ENCODE results near the gene LHX4.

Gene LHX4

DNA sequence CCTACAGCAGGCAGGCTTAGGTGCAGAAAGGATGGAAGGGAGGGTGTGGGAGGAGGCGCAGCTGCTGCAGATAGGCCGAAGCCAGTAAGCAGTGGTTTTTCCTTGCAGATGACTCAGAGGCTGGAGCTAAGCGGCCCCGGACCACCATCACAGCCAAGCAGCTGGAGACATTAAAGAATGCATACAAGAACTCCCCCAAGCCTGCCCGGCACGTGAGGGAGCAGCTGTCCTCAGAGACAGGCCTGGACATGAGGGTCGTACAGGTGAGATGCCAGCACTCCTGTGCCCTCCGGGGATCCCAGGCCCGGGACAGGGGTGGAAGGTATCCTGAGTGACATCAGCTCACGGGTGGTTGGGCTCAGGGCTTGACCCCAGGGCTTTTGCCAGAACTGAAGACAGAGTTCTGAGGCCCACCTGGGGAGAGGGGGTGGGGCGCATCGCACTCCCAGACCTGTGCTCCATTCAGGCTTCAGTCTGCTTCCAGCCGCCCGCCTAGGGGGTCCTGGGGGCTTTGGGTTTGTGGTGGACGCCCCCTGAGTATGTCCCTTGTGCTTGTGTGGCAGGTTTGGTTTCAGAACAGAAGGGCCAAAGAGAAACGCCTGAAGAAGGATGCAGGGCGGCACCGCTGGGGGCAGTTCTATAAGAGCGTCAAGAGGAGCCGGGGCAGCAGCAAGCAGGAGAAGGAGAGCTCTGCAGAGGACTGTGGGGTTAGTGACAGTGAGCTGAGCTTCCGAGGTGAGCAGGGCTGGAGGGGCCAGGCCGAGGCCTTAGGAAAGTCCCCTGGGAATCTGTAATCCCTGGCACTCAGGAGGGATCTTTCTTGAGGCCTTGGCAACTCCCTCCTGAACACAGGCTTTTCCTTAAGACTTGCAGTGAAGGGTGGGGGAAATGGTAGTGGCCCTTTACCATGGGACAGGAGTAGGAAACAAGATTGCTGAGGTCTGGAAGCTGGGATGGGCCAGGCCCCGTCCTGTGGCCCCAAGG lies 41.5 kb downstream of the LHX4 start:
- no peak overlapping the region for H3K4me3 ChIP-seq (ENCODE audit: low read depth, low read length)
- TF ChIP-seq CTCF (IDR thresholded peaks at IDR 0.05; ENCODE audit: control insufficient read depth, extremely low read depth, insufficient read depth), result no peak
- DNase-seq (ENCODE audit: low read depth), result no peak

DNA sequence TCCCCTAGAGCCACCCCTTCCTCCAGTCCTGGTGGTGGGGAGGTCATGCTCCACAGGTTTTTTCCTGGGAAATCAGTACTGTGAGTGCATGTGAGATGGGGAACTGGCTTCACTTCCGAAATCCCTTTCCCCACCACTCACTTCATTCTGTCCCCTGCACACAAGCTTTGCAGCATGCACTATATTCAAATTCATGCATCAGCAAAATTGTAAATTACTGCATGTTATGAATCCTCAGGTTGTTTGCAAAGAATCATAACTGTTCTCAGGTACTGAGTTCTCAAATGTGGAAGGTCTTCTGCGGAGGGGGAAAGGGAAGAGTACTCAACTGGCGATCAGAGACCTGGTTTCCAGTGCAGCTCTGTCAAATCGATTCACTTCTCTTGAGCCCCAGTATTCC lies 42.3 kb downstream of the LHX4 start:
- H3K4me3 ChIP-seq (ENCODE audit: low read depth, low read length), result no peak overlapping the region
- TF ChIP-seq CTCF (IDR thresholded peaks at IDR 0.05; ENCODE audit: control insufficient read depth, extremely low read depth, insufficient read depth), result no peak
- DNase-seq (ENCODE audit: low read depth), result no peak

- H3K4me3 ChIP-seq (ENCODE audit: low read depth, low read length), result no peak overlapping the region
- DNase-seq (ENCODE audit: low read depth), result no peak
- TF ChIP-seq CTCF (IDR thresholded peaks at IDR 0.05; ENCODE audit: control insufficient read depth, extremely low read depth, insufficient read depth), result no peak
Observed at GRCh38 chr1:180273066-180273465, 43.0 kb downstream of the LHX4 start.

- TF ChIP-seq CTCF (IDR thresholded peaks at IDR 0.05; ENCODE audit: control insufficient read depth, extremely low read depth, insufficient read depth), result no peak
- DNase-seq (ENCODE audit: low read depth), result no peak
- H3K4me3 ChIP-seq (ENCODE audit: low read depth, low read length), result no peak overlapping the region
Observed at GRCh38 chr1:180274221-180274620, 44.2 kb downstream of the LHX4 start.

DNA sequence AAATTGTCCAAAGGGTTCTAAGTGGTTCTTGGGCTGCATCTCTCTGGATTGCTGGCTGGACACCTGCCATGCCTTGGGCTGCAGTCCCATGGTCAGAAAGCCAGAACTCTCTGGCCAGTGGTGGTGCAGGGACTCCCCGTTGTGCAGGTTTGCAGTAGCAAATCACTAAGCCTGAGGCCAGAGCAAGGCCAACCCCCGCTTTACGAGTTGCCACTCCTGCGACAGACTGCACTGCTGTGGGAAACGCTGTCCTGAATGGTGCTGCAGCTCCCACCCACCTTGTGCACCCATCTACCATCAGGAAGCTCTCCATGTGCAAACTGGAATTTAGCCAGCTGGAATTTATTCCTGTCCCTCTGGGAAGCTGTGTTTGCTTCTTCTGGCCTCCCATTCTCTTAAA lies 45.7 kb downstream of the LHX4 start:
- H3K4me3 ChIP-seq (ENCODE audit: low read depth, low read length), result no peak overlapping the region
- TF ChIP-seq CTCF (IDR thresholded peaks at IDR 0.05; ENCODE audit: control insufficient read depth, extremely low read depth, insufficient read depth), result no peak
- no peak for DNase-seq (ENCODE audit: low read depth)

DNA sequence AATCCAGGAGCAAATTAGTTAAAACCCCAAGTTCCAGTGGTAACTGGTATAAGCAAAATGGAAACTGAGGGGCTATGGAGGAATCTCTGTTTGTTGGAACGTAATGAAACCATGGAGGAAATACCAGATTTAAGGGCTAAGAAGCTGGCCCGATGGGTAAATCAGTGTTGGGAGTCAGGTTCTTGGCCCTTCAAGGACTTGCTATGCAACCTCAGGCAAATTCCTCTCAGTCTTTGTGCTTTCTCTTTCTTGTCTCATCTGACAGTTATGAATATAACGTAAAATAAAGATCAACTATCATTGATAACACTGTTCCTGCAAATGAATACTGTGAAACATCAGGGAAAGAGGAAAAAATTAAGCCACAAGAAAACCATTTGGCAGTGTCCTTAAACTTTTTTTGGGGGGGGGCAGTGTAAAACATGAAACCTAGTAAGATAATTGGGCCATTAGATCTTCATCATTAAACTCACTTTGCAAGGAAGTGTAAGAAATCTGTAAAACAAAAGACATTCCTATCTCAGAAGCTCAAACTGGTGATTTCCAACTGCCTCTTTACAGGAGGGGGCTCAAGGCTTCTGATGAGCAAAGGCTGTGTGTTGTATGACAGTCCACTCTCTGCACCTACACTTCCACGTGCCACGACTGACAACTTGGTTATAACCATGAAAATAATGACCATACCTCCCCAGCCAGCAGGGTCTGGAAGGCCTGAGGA lies 47.6 kb downstream of the LHX4 start:
- H3K4me3 ChIP-seq (ENCODE audit: low read depth, low read length), result no peak overlapping the region
- TF ChIP-seq CTCF (IDR thresholded peaks at IDR 0.05; ENCODE audit: control insufficient read depth, extremely low read depth, insufficient read depth), result no peak
- no peak for DNase-seq (ENCODE audit: low read depth)

Data from LNCaP clone FGC (cell line).